NCI-H2196 (cell line): ENCODE measurements around the gene SELENOO.
"Not testable (repeated sequence)": the region's sequence is repeated elsewhere in the genome, so short reads cannot be mapped to it uniquely, and the experiment has no call there.

ENCODE experiments used
- DNase-seq: peaks from one replicate; lab custom pipeline; 2025; ENCODE audit not compliant: unreplicated experiment; lab: John Stamatoyannopoulos, UW

The SELENOO gene

GRCh38 chr22:50198624-50199017 lies 2.2 kb upstream of the SELENOO start:
- DNase-seq = no peak

DNA sequence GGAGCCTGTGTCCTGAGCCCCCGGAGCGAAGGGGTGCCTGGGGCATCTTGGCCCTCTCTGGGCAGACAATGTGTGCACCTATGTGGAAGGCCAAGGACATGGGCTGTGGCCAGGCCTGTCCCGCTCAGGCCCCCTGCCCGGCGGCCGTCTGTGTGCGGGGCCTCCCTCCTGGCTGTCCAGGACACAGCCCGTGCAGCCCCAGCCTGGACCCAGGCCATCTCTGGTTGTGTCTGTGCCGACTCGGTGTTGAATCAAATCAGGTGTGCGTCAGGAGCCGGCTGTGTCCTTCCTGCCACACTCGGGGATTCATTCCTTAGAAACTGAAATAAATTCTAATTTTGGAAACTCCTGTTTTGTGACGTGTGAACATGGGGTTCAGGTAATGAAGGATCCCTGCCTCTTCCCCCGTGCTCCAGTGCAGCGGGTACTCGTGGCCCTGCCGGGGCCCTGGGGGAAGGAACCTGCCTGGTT lies 1.5 kb upstream of the SELENOO start:
- no peak for DNase-seq

DNA sequence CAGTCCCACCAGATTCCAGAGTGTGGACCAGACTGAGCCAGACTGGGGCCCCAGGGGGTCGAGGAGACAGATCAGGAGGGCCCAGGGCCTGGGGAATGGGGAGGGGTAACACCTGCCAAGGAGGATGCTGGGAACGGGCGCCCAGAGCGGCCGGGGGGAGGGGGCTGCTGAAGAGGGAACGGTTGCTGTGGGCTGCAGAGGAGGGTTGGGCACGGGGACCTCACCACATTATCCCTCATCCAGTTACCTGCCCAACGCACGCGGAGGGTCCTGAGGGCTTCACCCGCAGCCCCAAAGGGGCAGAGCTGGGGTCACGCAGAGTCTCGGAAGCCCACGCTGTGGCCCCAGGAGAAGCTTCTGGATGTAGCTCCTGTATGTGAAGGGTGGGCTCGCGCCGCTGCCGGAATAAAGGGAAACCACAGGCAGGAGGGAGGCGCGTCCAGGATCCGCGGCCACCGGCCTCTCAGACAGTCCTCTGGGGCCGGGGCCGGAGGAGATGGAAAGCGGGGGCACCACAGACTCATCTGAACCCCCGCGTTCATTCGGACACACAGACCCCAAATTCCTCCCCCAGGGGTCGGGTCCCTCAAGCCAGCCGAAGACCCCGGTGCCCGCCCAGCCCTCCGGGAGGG lies 866 bp upstream of the SELENOO start:
- DNase-seq = no peak

DNA sequence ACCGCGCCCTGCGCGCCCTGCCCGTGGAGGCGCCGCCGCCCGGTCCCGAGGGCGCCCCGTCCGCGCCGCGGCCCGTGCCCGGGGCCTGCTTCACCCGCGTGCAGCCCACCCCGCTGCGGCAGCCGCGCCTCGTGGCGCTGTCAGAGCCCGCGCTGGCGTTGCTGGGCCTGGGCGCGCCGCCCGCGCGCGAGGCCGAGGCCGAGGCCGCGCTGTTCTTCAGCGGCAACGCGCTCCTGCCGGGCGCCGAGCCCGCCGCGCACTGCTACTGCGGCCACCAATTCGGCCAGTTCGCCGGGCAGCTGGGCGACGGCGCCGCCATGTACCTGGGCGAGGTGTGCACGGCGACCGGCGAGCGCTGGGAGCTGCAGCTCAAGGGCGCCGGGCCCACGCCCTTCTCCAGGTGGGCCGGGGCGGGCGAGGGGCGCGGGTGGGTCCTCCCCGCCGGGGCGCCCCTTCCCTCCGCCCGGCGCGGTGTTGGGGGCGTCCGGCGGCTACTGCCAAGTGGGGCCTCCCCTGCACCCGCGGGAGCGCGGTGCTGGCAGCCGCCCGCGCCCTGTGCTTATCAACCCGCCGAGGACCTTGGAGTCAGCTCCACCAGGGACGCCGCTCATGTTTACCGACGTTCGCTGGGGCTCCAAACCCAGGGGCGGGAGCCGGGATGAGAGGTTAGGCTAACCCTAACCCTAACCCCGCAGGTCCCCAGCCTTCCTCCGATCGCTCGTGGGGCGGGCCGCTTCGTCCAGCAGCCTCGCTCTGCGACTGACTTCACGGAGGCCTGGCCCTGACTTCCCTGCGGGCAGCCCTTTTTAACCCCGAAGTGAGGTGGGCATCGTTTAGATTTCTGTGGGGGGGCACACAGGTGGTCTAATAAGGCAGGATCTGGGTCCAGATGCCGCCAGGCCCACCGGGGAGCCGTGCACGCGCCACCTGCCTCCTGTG lies 649 bp downstream of the SELENOO start:
- DNase-seq = no peak

DNA sequence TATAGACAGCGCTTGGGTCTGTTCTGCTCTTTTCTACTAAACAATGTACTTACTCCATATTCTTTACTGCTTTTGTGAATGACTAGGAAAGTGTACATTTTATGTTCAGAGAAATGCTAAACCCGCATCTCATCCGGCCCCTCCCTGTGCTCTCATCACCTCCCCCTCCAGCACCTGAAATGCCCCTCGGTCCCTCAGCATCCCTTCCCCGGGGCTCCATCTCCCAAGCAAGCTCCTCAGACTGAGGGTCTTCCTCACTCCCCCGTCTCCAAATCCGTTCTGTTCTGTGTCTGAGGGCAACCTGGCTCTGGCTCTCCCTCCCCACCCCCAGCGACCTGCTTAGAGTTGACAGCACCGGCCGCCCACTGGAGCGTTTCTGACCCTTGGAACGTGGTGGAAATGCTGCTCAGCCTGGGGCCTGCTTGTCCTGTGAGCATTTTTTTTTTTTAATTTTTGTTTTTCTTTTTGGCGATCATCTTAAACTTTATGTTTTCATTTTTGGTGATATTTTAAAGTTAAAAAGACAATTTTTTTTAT lies 1.4 kb downstream of the SELENOO start:
- DNase-seq = no peak

DNA sequence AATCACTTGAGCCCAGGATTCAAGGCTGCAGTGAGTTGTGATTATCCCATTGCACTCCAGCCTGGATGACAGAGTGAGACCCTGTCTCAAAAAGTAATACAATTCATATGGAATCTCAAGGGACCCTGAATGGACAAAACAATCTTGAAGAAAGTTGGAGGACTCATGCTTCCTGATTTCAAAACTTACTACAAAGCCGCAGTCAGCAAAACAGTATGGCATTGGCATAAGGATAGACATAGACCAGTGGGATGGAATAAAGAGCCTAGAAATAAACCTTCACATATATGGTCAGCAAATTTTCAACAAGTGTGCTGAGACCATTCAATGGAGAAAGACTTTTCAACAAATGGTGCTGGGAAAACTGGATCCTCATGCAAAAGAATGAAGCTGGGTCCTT lies 2.5 kb downstream of the SELENOO start:
- no peak for DNase-seq

DNA sequence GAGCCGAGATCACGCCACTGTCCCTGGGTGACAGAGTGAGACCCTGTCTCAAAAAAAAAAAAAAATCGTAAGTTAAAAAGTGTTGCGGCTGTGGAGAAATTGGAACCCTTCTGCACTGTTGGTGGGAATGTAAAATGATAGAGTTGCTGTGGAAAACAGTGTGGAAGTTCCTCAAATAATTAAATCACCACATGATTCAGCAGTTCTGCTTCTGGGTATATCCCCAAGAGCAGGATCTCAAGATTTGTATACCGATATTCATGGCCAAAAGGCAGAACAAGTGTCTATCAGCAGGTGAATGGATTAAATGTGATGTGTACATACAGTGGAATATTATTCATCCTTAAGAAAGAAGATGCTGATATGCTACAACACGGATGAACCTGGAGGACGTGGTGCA lies 3.8 kb downstream of the SELENOO start:
- DNase-seq = no peak

GRCh38 chr22:50204998-50205397 lies 4.2 kb downstream of the SELENOO start:
- not testable (repeated sequence) for DNase-seq

- DNase-seq = no peak
Measured at GRCh38 chr22:50205781-50206569, 5.2 kb downstream of the SELENOO start.

GRCh38 chr22:50206599-50206998 lies 5.8 kb downstream of the SELENOO start:
- no peak for DNase-seq

DNA sequence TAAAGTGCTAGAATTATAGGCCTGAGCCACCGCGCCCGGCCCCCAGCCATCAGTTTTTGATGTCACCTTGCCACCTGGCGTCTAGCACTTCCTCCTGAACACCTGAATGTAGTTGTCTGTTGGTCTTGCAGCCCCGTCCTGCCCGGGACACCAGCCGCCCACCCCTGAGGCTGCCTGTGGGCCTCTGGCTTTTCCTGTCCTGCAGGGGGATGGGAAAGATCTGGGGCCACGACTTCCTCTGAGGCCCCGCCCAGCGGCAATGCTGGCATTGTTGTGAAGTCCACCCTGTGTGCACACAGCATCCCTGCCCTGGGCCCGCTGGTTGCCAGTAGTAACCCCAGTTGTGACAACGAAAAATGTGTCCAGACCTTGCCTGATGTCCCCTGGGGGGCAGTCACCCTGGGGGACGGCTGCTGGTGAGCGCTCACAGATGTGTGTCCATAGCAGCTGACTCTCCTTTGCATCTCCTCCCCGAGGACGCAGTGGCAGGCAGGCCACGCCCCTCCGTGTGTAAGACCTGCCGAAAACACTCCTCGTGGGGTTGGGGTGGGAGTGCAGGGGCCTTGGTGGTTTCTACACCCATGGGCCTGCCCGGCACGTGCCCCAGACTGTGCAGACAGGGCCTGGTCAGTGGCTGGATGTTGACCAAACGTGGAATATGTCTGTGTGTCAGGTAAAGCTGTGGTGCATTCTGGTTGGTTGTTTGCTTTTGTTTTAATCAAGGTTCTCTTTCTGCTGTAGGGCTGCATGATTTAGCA lies 6.8 kb downstream of the SELENOO start:
- DNase-seq = no peak

DNA sequence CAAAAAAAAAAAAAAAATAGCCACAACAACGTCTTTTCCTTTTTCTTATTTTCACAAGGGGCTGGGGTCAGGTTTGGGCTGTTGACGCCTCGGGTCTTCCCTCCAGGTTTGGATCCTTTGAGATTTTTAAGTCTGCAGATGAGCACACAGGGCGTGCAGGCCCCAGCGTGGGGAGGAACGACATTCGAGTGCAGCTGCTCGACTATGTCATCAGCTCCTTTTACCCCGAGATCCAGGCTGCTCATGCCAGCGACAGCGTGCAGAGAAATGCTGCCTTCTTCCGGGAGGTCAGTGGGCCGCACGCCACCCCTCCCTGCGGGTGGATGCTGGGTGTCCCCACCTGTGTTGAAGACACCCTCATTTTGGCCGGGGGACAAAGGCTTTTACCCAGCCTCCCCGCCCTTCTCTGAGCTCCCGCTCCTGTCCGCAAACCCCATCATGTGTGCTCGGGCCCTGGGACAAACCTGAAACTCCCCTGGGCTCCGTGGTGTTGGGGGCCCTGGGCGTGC lies 7.7 kb downstream of the SELENOO start:
- DNase-seq = no peak

DNA sequence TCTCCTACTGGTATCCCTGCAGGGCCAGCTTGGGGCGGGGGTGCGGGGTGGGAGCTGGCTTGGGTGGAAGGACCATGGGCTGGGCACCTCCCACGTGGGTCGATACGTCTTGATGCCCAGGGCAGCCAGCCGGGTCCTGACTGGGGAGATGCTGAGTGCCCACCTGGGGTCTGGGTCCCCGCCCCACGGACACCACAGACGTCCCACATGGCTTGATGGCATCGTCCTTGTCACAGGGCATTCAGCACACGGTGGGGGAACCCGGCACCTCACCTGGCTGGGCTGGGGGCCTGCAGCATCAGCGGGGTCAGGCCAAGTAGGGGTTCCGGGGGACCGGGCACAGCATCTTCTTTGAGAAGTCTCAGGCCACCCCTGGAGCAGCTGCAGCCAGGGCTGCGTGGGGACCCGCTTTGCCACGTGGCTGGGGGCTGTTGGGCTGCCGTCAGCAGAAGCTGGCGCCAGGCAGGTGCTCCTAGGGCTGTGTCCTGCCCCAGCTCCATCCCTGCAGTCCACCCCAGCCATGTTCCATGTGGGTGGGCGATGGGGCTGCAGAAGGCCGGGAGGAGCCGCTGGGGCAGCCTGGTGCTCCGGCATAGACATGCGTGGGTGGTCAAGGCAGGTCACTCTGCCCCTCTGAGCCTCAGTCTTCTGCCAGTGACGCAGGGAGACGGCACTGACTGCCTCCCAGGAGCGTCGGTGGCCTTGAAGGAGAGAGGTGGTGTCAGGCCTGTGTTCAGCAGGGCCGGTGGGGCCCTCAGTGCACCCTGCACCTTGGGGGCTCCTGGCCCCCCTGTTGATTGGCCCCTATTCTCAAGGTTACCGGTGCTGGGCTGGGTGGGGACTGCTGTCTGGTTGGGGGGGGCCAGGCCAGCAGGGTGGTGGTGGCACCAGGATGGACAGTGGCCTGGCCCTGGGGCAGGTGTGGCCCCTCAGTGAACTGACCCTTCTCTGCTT lies 8.4 kb downstream of the SELENOO start:
- DNase-seq = no peak

DNA sequence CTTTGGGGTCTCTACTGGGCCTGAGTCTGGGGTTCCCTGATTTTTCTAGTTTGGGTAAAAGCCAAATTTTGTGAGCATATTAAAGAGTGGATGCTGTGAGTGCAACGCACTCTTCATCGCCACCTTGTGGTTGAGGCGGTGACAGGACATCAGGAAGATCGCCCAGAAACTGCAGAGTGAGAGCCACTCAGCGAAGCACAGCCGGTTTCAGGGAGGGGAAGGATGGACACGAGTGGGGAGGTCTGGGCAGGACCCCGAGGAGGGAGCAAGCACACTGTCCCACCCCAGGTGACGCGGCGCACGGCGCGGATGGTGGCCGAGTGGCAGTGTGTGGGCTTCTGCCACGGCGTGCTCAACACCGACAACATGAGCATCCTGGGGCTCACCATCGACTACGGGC lies 9.1 kb downstream of the SELENOO start:
- peak; percentile 58 for DNase-seq

- DNase-seq = no peak
Measured at GRCh38 chr22:50210378-50211139, 9.7 kb downstream of the SELENOO start.

GRCh38 chr22:50211147-50211546 lies 10.3 kb downstream of the SELENOO start:
- DNase-seq = no peak

- no peak for DNase-seq
Measured at GRCh38 chr22:50213263-50213662, 12.5 kb downstream of the SELENOO start.

GRCh38 chr22:50215297-50216054 lies 14.7 kb downstream of the SELENOO start:
- no peak for DNase-seq
